ENCODE measurements around the gene SNX17.
"Not testable (repeated sequence)": the region's sequence is repeated elsewhere in the genome, so short reads cannot be mapped to it uniquely, and the experiment has no call there.

SNX17 gene

DNA sequence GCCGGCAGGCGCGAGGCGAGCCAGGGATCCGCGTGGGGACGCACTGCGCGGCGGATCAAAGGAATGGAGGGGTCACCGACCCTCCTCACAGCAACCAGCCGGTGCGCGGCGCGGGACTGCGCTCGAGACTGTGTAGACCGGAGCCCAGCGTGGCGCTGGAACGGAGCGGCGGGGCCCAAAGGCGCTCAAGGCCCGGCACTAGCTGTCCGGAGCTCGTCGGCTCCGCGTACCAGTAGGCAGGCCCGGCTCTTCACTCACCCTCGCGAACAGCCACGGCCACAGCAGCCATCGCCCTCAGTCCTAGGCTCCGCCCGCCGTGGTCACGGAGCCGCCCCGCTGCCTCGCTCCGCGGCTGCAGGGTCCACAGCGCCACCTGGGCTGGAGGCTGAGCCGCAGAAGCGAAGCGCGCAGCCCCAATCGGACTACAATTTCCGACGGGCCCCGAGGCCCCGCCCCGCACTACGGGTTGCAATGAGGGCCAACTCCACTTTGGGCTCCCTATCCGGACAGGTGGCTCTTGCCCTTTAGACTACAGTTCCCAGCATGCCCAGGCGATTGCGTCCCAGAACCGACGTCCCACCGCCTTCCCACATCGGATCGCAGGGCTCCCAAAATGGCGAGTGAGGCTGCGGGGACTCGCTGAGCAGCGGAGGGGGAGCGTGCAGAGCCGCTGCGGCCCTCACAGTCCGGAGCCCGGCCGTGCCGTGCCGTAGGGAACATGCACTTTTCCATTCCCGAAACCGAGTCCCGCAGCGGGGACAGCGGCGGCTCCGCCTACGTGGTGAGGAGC, at the start of gene SNX17, which contains the start of gene EIF2B4:
Gene SNX17 (plus strand): TSS at position 591 of the 790 bp plus-strand sequence. CDS start 128 bp downstream, at position 719.
Gene EIF2B4 (minus strand): TSS at position 313 of the 790 bp plus-strand sequence. CDS start 24 bp downstream, at position 289.
- DNase-seq (ENCODE audit: low read depth in 1 of 2, low spot score in 1 of 2), result peak; percentile 96 to 99

GRCh38 chr2:27320958-27321543, 49.4 kb upstream of the SNX17 start:
- no peak for DNase-seq (ENCODE audit: low read depth in 1 of 2, low spot score in 1 of 2)

GRCh38 chr2:27322301-27322765, 48.1 kb upstream of the SNX17 start:
- no peak for DNase-seq (ENCODE audit: low read depth in 1 of 2, low spot score in 1 of 2)

DNA sequence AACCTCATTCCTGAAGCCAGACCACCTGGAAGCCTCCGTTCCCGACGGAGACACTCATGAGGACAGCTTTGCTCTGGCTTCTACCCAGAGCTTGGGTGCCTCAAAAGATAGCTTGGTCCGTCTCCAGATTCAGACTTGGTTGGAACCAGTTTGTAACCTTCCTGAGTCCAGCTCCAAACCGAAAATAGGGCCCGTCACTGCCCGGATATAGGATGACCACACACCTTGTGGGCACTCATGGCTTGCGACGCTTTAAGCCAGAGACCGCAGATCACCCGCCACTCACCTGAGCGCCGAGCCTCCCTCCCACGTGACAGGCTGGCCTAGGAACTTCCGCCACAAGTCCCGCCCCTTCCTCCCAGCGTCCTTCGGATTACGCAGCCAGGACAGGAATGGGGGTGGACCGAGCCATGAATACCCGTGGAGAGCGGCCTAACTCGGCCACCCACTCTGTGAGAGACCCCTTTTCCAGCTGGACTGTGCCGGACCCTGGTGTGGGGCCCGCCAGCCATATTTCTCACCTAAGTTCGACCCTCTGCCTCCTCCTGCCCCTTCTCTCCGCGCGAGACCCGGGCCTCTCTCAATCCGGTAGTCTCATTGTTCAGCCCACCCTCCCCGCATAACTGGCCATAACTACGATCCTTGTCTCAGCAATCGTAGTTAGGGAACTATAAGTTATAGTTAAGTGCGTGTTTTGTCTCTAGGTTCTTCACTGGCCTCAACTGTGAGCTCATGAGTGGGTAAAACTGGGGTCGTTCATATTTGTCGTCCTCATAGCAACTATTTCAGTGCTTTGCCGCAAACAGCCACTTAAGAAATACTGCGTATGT, 47.4 kb upstream of the SNX17 start, which contains the start of gene MPV17:
Gene MPV17 (minus strand): TSS at position 332 of the 830 bp plus-strand sequence. CDS start 580 bp downstream, outside the sequence.
- DNase-seq (ENCODE audit: low read depth in 1 of 2, low spot score in 1 of 2), result peak; percentile 70 to 88

DNA sequence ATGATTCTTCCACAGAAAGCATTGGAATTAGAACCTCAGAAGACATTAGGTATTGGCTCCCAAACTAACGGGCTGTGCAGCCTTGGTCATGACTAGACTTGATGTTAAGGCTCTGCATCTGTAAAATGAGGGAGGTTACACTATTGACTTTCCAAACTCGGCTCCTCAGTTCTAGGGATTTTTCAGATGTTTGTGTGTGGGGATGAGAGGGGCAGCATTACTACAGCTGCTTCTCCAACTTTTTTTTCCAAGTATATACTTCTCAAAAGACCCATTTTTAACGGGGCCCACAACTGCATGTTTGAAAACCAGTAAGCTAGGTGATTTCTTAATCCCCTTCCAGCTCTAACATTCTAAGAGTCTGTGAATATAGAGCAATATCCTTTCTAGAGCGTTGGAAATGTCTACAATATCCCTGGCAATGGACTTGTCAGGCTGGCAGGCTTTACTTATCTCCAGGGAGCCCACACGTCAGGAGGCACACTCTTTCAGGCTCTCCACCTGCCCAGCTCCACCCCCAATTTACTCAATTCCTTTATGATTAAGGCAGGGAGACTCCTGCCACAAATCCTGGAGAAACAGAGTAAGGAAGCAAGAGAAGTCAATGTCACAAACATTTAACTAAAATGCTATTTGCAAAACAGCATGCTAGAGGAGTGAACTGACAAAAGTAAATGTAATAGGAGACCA, 46.7 kb upstream of the SNX17 start:
- no peak for DNase-seq (ENCODE audit: low read depth in 1 of 2, low spot score in 1 of 2)

DNA sequence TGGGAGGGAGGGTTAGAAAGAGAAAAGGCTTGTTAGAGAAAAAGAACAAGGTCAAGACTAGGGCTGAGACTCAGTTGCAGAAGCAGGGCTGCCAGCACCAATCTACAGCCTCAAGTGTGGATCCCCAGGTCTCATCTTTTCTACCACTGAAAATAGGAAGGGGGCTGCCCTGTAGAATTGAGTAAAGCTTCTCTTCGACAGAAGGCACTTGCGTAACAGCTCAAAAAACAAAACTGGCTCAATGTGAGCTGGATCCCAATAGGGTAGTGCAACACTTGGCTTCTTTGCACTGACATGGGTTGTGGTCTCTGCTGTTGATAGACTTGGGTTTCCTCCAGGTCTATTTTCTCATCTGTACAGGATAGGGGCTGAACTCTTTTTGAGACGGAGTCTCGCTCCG, 45.7 kb upstream of the SNX17 start:
- no peak for DNase-seq (ENCODE audit: low read depth in 1 of 2, low spot score in 1 of 2)

GRCh38 chr2:27335311-27335710, 35.1 kb upstream of the SNX17 start:
- no peak for DNase-seq (ENCODE audit: low read depth in 1 of 2, low spot score in 1 of 2)

GRCh38 chr2:27336173-27336572, 34.2 kb upstream of the SNX17 start:
- DNase-seq (ENCODE audit: low read depth in 1 of 2, low spot score in 1 of 2), result no peak

DNA sequence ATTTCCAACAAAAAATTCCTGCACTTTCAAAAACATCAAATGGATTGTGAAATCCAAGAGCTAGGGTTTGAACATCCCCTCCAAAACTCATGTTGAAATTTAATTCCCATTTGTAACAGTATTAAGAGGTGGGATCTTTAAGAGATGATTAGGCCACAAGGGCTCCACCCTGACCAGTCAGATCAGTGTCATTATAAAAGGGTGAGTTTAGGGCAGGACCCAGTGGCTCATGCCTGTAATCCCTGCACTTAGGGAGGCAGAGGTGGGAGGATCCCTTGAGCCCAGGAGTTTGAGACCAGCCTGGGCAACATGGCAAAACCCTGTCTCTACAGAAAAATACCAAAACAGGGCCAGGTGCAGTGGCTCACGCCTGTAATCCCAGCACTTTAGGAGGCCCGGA, 22.8 kb upstream of the SNX17 start:
- DNase-seq (ENCODE audit: low read depth in 1 of 2, low spot score in 1 of 2), result no peak

DNA sequence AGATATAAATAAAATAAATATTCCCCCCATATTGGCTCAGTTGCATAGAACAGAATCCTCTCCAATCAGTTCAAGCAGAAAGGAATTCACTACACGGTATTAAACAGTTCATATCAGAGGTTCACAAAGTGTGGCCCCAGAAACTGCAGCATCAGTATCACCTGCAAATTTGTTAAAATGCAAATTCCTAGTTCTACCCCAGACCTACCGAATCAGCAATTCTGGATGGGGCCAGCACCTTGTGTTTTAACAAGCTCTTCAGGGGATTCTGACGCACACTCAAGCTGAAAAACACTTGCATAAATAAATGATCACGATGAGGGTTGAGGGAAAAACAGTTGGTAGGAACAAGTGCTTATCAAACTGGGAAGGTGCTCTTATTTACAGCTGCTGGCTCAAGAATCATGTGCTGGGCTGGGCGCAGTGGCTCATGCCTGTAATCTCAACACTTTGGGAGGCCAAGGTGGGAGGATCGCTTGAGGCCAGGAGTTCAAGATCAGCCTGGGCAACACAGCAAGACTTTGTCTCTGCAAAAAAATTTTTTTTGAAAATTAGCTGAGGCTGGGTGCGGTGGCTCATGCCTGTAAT, 20.2 kb upstream of the SNX17 start:
- no peak for DNase-seq (ENCODE audit: low read depth in 1 of 2, low spot score in 1 of 2)

GRCh38 chr2:27351802-27352598, 18.4 kb upstream of the SNX17 start:
- DNase-seq (ENCODE audit: low read depth in 1 of 2, low spot score in 1 of 2), result no peak

DNA sequence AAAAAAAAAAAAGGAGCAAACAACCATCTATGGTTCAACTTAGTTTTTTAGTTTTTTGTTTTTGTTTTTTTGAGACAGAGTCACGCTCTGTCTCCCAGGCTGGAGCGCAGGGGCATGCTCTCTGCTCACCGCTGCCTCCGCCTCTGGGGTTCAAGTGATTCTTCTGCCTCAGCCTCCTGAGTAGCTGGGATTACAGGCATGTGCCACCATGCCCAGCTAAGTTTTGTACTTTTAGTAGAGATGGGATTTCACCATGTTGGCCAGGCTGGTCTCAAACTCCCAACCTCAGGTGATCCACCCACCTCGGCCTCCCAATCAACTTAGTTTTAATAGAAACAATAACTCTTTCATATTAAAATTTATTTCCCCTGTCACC, 17.0 kb upstream of the SNX17 start:
- DNase-seq (ENCODE audit: low read depth in 1 of 2, low spot score in 1 of 2), result not testable (repeated sequence)

DNA sequence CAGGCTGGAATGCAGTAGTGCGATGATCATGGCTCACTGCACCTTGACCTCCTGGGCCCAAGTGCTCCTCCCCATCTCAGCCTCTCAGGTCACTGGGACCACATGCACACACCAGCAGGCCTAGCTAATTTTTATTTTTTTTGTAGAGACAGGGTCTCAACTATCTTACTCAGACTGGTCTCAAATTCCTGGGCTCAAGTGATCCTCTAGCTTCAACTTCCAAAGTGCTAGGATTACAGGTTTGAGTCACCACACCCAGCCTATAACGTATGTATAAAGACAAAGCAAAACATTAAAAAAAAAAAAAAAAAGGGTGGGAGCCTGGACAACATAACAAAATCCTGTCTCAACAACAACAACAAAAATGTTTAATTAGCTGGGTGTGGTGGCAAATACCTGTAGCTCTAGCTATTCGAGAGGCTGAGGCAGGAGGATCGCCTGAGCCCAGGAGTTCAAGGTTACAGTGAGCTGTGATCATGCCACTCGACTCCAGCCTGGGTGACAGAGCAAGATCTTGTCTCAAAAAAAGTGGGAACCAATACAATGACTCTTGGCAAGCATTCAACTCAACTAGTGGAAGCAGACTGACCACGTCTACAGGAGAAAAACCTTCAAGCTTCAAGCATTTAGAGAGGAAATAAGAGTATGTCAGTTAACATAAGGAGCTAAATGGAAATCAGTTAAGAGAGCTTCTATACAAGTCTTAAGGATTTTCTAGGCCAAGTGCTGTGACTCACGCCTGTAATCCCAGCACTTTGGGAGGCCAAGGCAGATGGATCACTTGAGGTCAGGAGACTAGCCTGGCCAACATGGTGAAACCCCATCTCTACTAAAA, 16.4 kb upstream of the SNX17 start:
- DNase-seq (ENCODE audit: low read depth in 1 of 2, low spot score in 1 of 2), result no peak

DNA sequence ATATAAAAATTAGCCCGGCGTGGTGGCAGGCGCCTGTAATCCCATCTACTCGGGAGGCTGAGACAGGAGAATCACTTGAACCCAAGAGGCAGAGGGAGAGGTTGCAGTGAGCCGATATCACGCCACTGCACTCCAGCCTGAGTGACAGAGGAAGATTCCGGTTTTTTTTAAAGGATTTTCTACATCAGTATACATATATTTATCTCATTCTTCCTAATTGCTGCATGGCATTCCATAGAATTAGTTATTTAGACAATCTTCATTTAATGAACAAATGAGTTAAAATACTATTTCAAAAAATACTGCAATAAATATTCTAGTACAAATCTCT, 15.9 kb upstream of the SNX17 start:
- DNase-seq (ENCODE audit: low read depth in 1 of 2, low spot score in 1 of 2), result no peak

DNA sequence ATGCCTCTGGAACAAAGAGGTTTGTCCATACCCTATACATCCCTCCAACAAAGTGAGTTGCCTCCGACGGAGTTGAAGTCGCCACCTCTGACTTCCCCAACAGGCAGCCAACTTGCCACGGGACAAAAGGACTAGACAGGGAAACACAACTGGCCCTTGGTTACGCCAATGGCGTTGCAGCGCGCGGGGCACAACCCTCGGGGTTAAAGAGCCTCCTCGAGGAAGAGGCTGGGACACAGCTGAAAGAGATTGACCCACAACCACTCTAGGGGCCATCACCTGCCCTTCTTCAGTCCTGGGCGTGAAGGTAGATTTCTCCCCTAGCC, 14.4 kb upstream of the SNX17 start:
- DNase-seq (ENCODE audit: low read depth in 1 of 2, low spot score in 1 of 2), result no peak

- peak; percentile 82 to 93 for DNase-seq (ENCODE audit: low read depth in 1 of 2, low spot score in 1 of 2)
Observed at GRCh38 chr2:27356382-27357181, 13.8 kb upstream of the SNX17 start, which contains the start of gene GTF3C2. Gene GTF3C2, minus strand, starts transcription at chr2:27356764. Its CDS starts 13,210 bp downstream, at chr2:27343554.

GRCh38 chr2:27362678-27363420, 7.6 kb upstream of the SNX17 start:
- no peak for DNase-seq (ENCODE audit: low read depth in 1 of 2, low spot score in 1 of 2)
